ENCODE data around the gene FHOD3. TPM values are rescaled to one million over a fixed set of nuclear protein-coding genes. Genes with fewer than 3 reads are reported as not detected.
A peak's percentile ranks its signal among the peaks of the same experiment; 100 is the strongest.

Gene FHOD3
- total RNA-seq, 1 donor from 2014 or later: 5.9 TPM

GRCh38 chr18:36296650-36297416 is 680 bp upstream of the FHOD3 start:
- no peak overlapping the region for H3K27ac Mint-ChIP-seq (ENCODE audit: unreplicated experiment)

GRCh38 chr18:36298126-36298741 is 721 bp downstream of the FHOD3 start:
- H4K20me1 ChIP-seq (ENCODE audit: insufficient read depth, low read length): peaks cover 7% of the 10 kb centered on the region
- no peaks in the 10 kb centered on the region for H3K9me3 Mint-ChIP-seq (ENCODE audit: unreplicated experiment)
- H3K4me1 Mint-ChIP-seq (ENCODE audit: low read depth, unreplicated experiment): peaks cover 12% of the 10 kb centered on the region
- H3K4me2 ChIP-seq (ENCODE audit: low read length): peak overlapping the region; percentile 84
- peak overlapping the region; percentile 38 for H3K27ac ChIP-seq (ENCODE audit: low read depth, low read length)
- no peak overlapping the region for H3K27ac Mint-ChIP-seq (ENCODE audit: unreplicated experiment)
- peak overlapping the region; percentile 75 for H2AFZ ChIP-seq (ENCODE audit: low read depth, low read length)
- no peaks in the 10 kb centered on the region for H3K9me3 ChIP-seq (ENCODE audit: insufficient read depth, low read depth, low read length)
- peaks cover 39% of the 10 kb centered on the region for H3K79me2 ChIP-seq (ENCODE audit: insufficient read depth, low read length)
- no peaks in the 10 kb centered on the region for H3K36me3 Mint-ChIP-seq (ENCODE audit: low read depth, unreplicated experiment)
- no peaks in the 10 kb centered on the region for H3K36me3 ChIP-seq (ENCODE audit: insufficient read depth, low read length)
- peak overlapping the region; percentile 62 for H3K4me3 ChIP-seq (ENCODE audit: insufficient read depth, low read depth, low read length)
- FAIRE-seq (no peak), DNase-seq (ENCODE audit: low read depth) (no peak)
- peaks cover 24% of the 10 kb centered on the region for H3K27me3 Mint-ChIP-seq (ENCODE audit: low read depth, unreplicated experiment)
- H3K27me3 ChIP-seq (ENCODE audit: insufficient read depth, low read length): no peaks in the 10 kb centered on the region
- peaks cover 19% of the 10 kb centered on the region for H3K4me1 ChIP-seq (ENCODE audit: insufficient read depth, low read length)
- H3K9ac ChIP-seq (ENCODE audit: low read length): peak overlapping the region; percentile 75
- TF ChIP-seq EZH2 (IDR thresholded peaks at IDR 0.05; ENCODE audit: insufficient read depth, low read length): no peak
- TF ChIP-seq CTCF (IDR thresholded peaks at IDR 0.05; ENCODE audit: insufficient read depth, low read depth, low read length): no peak
- peak overlapping the region; percentile 77 for H3K4me3 Mint-ChIP-seq (ENCODE audit: unreplicated experiment)

More at GRCh38 chr18:36296650-36297416, 680 bp upstream of the FHOD3 start:
- no peaks in the 10 kb centered on the region for H3K36me3 Mint-ChIP-seq (ENCODE audit: low read depth, unreplicated experiment)
- peak overlapping the region; percentile 69 for H3K4me3 Mint-ChIP-seq (ENCODE audit: unreplicated experiment)
- H3K9me3 Mint-ChIP-seq (ENCODE audit: unreplicated experiment): no peaks in the 10 kb centered on the region
- Histone ChIP-seq H3K79me2 (ENCODE audit: insufficient read depth, low read length) (peaks cover 25% of the 10 kb centered on the region), H3K27ac (ENCODE audit: low read depth, low read length) (peak overlapping the region; percentile 47), H3K27me3 (ENCODE audit: insufficient read depth, low read length) (no peaks in the 10 kb centered on the region), H3K36me3 (ENCODE audit: insufficient read depth, low read length) (no peaks in the 10 kb centered on the region), H3K9ac (ENCODE audit: low read length) (peak overlapping the region; percentile 83), H2AFZ (ENCODE audit: low read depth, low read length) (peak overlapping the region; percentile 74), H3K4me3 (ENCODE audit: insufficient read depth, low read depth, low read length) (peak overlapping the region; percentile 62), H3K4me1 (ENCODE audit: insufficient read depth, low read length) (peaks cover 8% of the 10 kb centered on the region), H3K9me3 (ENCODE audit: insufficient read depth, low read depth, low read length) (no peaks in the 10 kb centered on the region), H4K20me1 (ENCODE audit: insufficient read depth, low read length) (peaks cover 2% of the 10 kb centered on the region), H3K4me2 (ENCODE audit: low read length) (peak overlapping the region; percentile 84)
- DNase-seq (ENCODE audit: low read depth): peak; percentile 77
- peaks cover 3% of the 10 kb centered on the region for H3K4me1 Mint-ChIP-seq (ENCODE audit: low read depth, unreplicated experiment)
- TF ChIP-seq CTCF (IDR thresholded peaks at IDR 0.05; ENCODE audit: insufficient read depth, low read depth, low read length) (peak; percentile 41), EZH2 (IDR thresholded peaks at IDR 0.05; ENCODE audit: insufficient read depth, low read length) (no peak)
- peak; percentile 23 for FAIRE-seq
- peaks cover 19% of the 10 kb centered on the region for H3K27me3 Mint-ChIP-seq (ENCODE audit: low read depth, unreplicated experiment)
